GM23248 (cell line): ENCODE measurements around the gene HASPIN. TPM values are rescaled to one million over a fixed set of nuclear protein-coding genes. Genes with fewer than 3 reads are reported as not detected.
A peak's percentile ranks its signal among the peaks of the same experiment; 100 is the strongest.
"Not testable (repeated sequence)": the region's sequence is repeated elsewhere in the genome, so short reads cannot be mapped to it uniquely, and the experiment has no call there.

Experiments
- DNase-seq: peaks from one replicate; pipeline ENCODE4 v3.0.0-alpha.2; 2015
- H2AFZ ChIP-seq: fragments of 200-600 bp; sonication (generic); 2 replicates; pipeline ENCODE4 v1.6.1; 2016; ENCODE audit warnings: antibody characterized with exemption
- H3F3A ChIP-seq: fragments of 200-600 bp; sonication (generic); 2 replicates; pipeline ENCODE4 v1.6.1; 2016; ENCODE audit warnings: mild to moderate bottlenecking, antibody characterized with exemption, mixed run types; ENCODE audit not compliant: insufficient read depth
- H3K27ac ChIP-seq: fragments of 200-600 bp; sonication (generic); 2 replicates; pipeline ENCODE4 v1.5.1; 2016; ENCODE audit warnings: mild to moderate bottlenecking
- H3K27me3 ChIP-seq: fragments of 200-600 bp; sonication (generic); replicated peaks from 2 replicates; pipeline ENCODE4 v1.6.1; 2016; ENCODE audit warnings: mild to moderate bottlenecking; ENCODE audit not compliant: insufficient read depth
- H3K36me3 ChIP-seq: fragments of 200-600 bp; sonication (generic); 2 replicates; pipeline ENCODE4 v1.6.1; 2016; ENCODE audit warnings: low read depth, mild to moderate bottlenecking
- H3K4me1 ChIP-seq: fragments of 200-600 bp; sonication (generic); 2 replicates; pipeline ENCODE4 v1.6.1; 2016; ENCODE audit warnings: mild to moderate bottlenecking; ENCODE audit not compliant: insufficient read depth
- H3K4me2 ChIP-seq: fragments of 200-600 bp; sonication (generic); one replicate; pipeline ENCODE4 v1.6.1; 2016; ENCODE audit warnings: mild to moderate bottlenecking; ENCODE audit not compliant: unreplicated experiment
- H3K4me3 ChIP-seq: fragments of 200-600 bp; sonication (generic); 2 replicates; pipeline ENCODE4 v1.5.1; 2016; ENCODE audit warnings: mild to moderate bottlenecking
- H3K79me2 ChIP-seq: fragments of 200-600 bp; sonication (generic); 2 replicates; pipeline ENCODE4 v1.6.1; 2016; ENCODE audit warnings: mild to moderate bottlenecking; ENCODE audit not compliant: insufficient read depth
- H3K9ac ChIP-seq: fragments of 200-600 bp; sonication (generic); 2 replicates; pipeline ENCODE4 v1.6.1; 2016; ENCODE audit warnings: mild to moderate bottlenecking
- H3K9me2 ChIP-seq: fragments of 200-600 bp; sonication (generic); 2 replicates; pipeline ENCODE4 v1.6.1; 2016; ENCODE audit warnings: mixed run types, mild to moderate bottlenecking, moderate library complexity; ENCODE audit not compliant: insufficient read depth
- H3K9me3 ChIP-seq: fragments of 200-600 bp; sonication (generic); one replicate; pipeline ENCODE4 v1.6.1; 2017; ENCODE audit warnings: low read depth
- H4K20me1 ChIP-seq: fragments of 200-600 bp; sonication (generic); 2 replicates; pipeline ENCODE4 v1.6.0; 2016; ENCODE audit not compliant: insufficient read depth
- EZH2 ChIP-seq: fragments of 200-600 bp; sonication (generic); IDR thresholded peaks from 2 replicates; pipeline ENCODE4 v1.6.1; 2018; ENCODE audit warnings: antibody characterized with exemption, mild to moderate bottlenecking; ENCODE audit not compliant: insufficient read depth, poor library complexity, severe bottlenecking
- EZH2phosphoT487 ChIP-seq: fragments of 200-600 bp; sonication (generic); IDR thresholded peaks from 2 replicates; pipeline ENCODE4 v1.6.1; 2018; ENCODE audit warnings: antibody characterized with exemption, moderate library complexity, mild to moderate bottlenecking, low read depth; ENCODE audit not compliant: insufficient read depth
- WGBS, 2 experiments: methylation state at CpG; one replicate each; pipeline ENCODE4 v1.1.6; 2015 to 2017; ENCODE audit warnings: low lambda C conversion rate in 2 of 2, low coverage in 1 of 2; ENCODE audit errors: missing lambda C conversion rate in 2 of 2; 5-methylcytosine and 5-hydroxymethylcytosine counted together
- in situ Hi-C: fragments of 300-500 bp; cut with MboI; formaldehyde crosslinking; loops from 2 replicates; pipeline ENCODE4 v1.15.0; 2020
- polyA plus RNA-seq: library from polyadenylated mRNA; unstranded; fragments of >200 nt; fragmentation: Nextera tagmentation; extraction: Ambion mirVana; gene quantifications from 2 replicates; pipeline ENCODE4 v1.2.1, GENCODE V29; 2016
- total RNA-seq: library from RNA; depleted of rRNA; stranded (reverse); fragments of >200 nt; shearing (Covaris generic); gene quantifications from 2 replicates; pipeline ENCODE4 v1.2.3, GENCODE V29; 2014

Gene HASPIN
- total and polyA plus RNA-seq, 2 experiments from 2014 or later, result 1.4 to 1.9 TPM

DNA sequence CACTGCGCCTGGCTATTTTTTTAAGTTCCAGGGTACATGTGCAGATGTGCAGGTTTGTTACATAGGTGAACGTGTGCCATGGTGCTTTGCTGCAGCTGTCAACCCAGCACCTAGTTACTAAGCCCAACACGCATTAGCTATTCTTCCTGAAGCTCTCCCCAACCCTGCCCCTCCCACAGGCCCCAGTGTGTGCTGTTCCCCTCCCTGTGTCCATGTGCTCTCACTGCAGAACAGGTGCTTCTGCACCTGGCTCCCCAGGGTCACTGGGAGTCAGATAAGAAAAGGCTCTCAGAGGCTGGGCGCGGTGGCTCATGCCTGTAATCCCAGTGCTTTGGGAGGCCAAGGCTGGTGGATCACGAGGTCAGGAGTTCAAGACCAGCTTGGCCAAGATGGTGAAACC, 6.2 kb downstream of the HASPIN start:
- TF ChIP-seq EZH2phosphoT487 (no peak), EZH2 (no peak)
- no peaks in the 10 kb centered on the region for H3K27me3 ChIP-seq
- in situ Hi-C loops, result no loop called here
- H3K79me2 ChIP-seq, result peaks cover 28% of the 10 kb centered on the region
- 97% methylated on average over 6 of the region's 6 CpGs for WGBS, 2 experiments
- H3K9ac ChIP-seq, result no peak overlapping the region
- no peak overlapping the region for H2AFZ ChIP-seq
- no peak overlapping the region for H3K27ac ChIP-seq
- no peak for DNase-seq
- peaks cover 4% of the 10 kb centered on the region; the same call in 1 of the 2 replicates for H3F3A ChIP-seq
- no peaks in the 10 kb centered on the region for H3K4me1 ChIP-seq
- H3K4me2 ChIP-seq, result no peak overlapping the region
- no peaks in the 10 kb centered on the region for H3K9me3 ChIP-seq
- no peak overlapping the region for H3K4me3 ChIP-seq
- no peaks in the 10 kb centered on the region for H3K9me2 ChIP-seq
- no peaks in the 10 kb centered on the region for H3K36me3 ChIP-seq
- H4K20me1 ChIP-seq, result no peaks in the 10 kb centered on the region

DNA sequence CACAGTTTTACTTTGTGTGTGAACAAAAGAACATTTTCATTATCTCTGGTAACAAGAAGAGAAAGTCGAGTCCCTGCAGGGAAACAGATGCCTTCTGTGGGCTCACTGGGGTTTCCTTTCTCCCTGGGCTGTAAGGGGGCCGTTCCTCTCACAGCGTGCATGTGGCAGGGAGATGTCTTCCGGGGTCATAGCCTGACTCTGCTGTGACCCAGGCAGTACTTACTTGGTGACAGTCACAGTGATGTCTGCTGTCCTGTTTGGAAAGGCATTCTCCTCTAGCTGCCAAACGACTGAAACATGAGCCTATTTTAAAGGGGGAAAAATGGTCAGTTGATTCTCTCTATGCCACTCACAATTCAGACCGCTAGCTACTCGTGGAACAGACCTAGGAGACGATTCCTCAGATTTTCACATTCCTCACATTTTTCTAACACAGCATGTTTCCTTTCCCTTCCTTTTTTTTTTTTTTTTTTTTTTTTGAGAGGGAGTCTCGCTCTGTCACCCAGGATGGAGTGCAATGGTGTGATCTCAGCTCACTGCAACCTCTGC, 7.3 kb downstream of the HASPIN start:
- Histone ChIP-seq H3K4me2 (no peak overlapping the region), H3K4me3 (no peak overlapping the region), H3F3A (peaks cover 4% of the 10 kb centered on the region; the same call in 1 of the 2 replicates), H3K36me3 (no peaks in the 10 kb centered on the region), H3K27me3 (no peaks in the 10 kb centered on the region), H3K9me2 (no peaks in the 10 kb centered on the region), H2AFZ (peak overlapping the region; percentile 68), H3K9me3 (no peaks in the 10 kb centered on the region), H4K20me1 (no peaks in the 10 kb centered on the region), H3K79me2 (peaks cover 17% of the 10 kb centered on the region), H3K4me1 (no peaks in the 10 kb centered on the region), H3K9ac (peak overlapping the region; percentile 5; the same call in 1 of the 2 replicates), H3K27ac (no peak overlapping the region)
- in situ Hi-C loops, result no loop called here
- peak; percentile 26 for DNase-seq
- TF ChIP-seq EZH2phosphoT487, result no peak
- TF ChIP-seq EZH2, result no peak
- WGBS, 2 experiments, result 27 to 30% methylated on average over 9 of the region's 9 CpGs

DNA sequence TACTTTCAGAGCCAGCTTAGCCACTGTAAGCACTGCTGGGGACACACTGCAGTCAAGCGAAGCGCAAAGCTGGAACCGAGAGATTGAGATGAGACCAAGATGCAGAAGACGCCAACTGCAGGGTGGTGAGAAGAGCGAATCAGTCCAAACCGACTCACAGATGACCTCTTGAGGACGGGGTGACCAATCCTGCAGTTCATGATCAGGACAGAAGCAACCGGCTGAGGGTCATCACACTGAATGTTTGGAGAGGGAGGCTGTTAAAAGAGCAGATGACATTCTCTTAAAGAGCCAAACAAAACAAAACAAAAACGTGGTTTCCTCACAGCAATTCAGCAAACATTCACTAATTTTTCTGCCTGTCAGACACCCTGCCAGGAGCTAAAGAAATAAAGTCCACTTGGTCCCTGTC, 8.5 kb downstream of the HASPIN start:
- Histone ChIP-seq H3K4me3 (no peak overlapping the region), H3K9me3 (no peaks in the 10 kb centered on the region), H3K27ac (no peak overlapping the region), H3K79me2 (0 out of 2 replicates have a peak, but pooled peaks cover 5% of the 10 kb centered on the region), H3K9me2 (no peaks in the 10 kb centered on the region), H3K27me3 (no peaks in the 10 kb centered on the region), H3F3A (peaks cover 4% of the 10 kb centered on the region; the same call in 1 of the 2 replicates), H2AFZ (no peak overlapping the region), H3K4me2 (no peak overlapping the region), H3K4me1 (no peaks in the 10 kb centered on the region), H4K20me1 (no peaks in the 10 kb centered on the region), H3K36me3 (no peaks in the 10 kb centered on the region), H3K9ac (no peak overlapping the region)
- TF ChIP-seq EZH2 (no peak), EZH2phosphoT487 (no peak)
- 56% methylated on average over 9 of the region's 9 CpGs for WGBS, 2 experiments
- in situ Hi-C loops, result no loop called here
- DNase-seq, result no peak

DNA sequence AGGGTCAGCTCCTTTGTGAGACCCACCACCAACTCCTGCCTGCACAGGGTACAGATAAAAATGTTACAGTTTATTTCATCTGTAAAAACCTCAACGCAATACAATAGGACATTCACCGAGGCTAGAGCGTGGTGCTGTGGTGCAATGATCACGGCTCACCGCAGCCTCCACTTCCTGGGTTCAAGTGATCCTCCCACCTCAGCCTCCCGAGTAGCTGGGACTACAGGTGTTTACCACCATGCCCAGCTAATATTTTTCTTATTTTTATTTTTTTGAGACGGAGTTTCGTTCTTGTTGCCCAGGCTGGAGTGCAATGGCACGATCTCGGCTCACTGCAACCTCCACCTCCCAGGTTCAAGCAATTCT, 11.2 kb downstream of the HASPIN start:
- H3K9me3 ChIP-seq, H3K4me2 ChIP-seq, H3K9ac ChIP-seq, H3K4me3 ChIP-seq, H3K27ac ChIP-seq, H2AFZ ChIP-seq, H4K20me1 ChIP-seq, H3K79me2 ChIP-seq, H3F3A ChIP-seq, H3K27me3 ChIP-seq, in situ Hi-C loops, DNase-seq, H3K36me3 ChIP-seq, H3K4me1 ChIP-seq, H3K9me2 ChIP-seq: not testable (repeated sequence)
- WGBS, 2 experiments, result 92 to 95% methylated on average over 10 of the region's 10 CpGs

DNA sequence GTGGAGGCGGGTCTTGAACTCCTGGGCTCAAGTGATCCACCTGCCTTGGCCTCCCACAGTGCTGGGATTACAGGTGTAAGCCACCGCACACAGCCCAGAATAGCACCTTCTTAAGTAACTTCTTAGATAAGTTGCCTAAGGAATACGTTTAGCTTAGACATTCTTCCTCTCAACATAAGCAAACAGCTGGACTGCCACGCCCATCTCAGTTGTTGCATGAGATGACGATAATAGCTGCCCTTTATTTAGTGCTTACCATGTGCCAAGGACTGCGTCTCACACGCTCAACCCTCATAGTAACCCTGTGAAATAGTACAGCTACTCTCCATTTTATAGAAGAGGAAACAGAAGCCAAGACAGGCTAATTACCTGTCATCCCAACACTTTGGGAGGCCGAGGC, 11.8 kb downstream of the HASPIN start:
- H3K9ac ChIP-seq, result no peak overlapping the region
- DNase-seq, result no peak
- 57 to 68% methylated on average over 8 of the region's 8 CpGs for WGBS, 2 experiments

More for the DNA sequence above, 11.8 kb downstream of the HASPIN start:
- Histone ChIP-seq H3K27me3 (no peaks in the 10 kb centered on the region), H3K4me3 (no peak overlapping the region), H3K4me1 (no peaks in the 10 kb centered on the region), H2AFZ (no peak overlapping the region), H3K27ac (no peak overlapping the region), H4K20me1 (no peaks in the 10 kb centered on the region), H3K9me2 (no peaks in the 10 kb centered on the region), H3K9me3 (no peaks in the 10 kb centered on the region), H3K79me2 (no peaks in the 10 kb centered on the region), H3K4me2 (no peak overlapping the region), H3K36me3 (no peaks in the 10 kb centered on the region), H3F3A (peaks cover 2% of the 10 kb centered on the region; the same call in 1 of the 2 replicates)
- in situ Hi-C loops, result no loop called here
- no peak for TF ChIP-seq EZH2phosphoT487
